Neutrophil (primary cell): Measurements from ENCODE around the gene CFAP57.

Source experiments
- H3K27ac ChIP-seq: fragments of 200-600 bp; sonication (generic); 2 replicates; pipeline ENCODE4 v1.5.1; 2016; ENCODE audit warnings: mild to moderate bottlenecking, moderate library complexity
- H3K27me3 ChIP-seq: fragments of 200-600 bp; sonication (generic); 2 replicates; pipeline ENCODE4 v1.6.0; 2016; ENCODE audit warnings: mild to moderate bottlenecking
- H3K36me3 ChIP-seq: fragments of 200-600 bp; sonication (generic); 2 replicates; pipeline ENCODE4 v1.5.1; 2017
- H3K4me1 ChIP-seq, 2 experiments: fragments of 200-600 bp in 1 of 2; sonication (generic) in 1 of 2; 1 replicate in 1 of 2; 2 replicates in 1 of 2; pipeline versions ENCODE4 v1.5.1 to v1.6.1; 2013 to 2016; ENCODE audit warnings: low read depth in 1 of 2, low read length in 1 of 2, mild to moderate bottlenecking in 1 of 2, moderate library complexity in 1 of 2; ENCODE audit not compliant: control insufficient read depth in 1 of 2, insufficient read depth in 1 of 2
- H3K4me3 ChIP-seq, 2 experiments: fragments of 200-600 bp in 1 of 2; sonication (generic) in 1 of 2; 1 replicate in 1 of 2; 2 replicates in 1 of 2; pipeline ENCODE4 v1.5.1; 2013 to 2016; ENCODE audit warnings: low read depth in 1 of 2, low read length in 1 of 2, mild to moderate bottlenecking in 1 of 2, moderate library complexity in 1 of 2
- H3K9me3 ChIP-seq: fragments of 200-600 bp; sonication (generic); 2 replicates; pipeline ENCODE4 v1.5.1; 2016
- CTCF ChIP-seq: fragments of 200-600 bp; sonication (generic); IDR thresholded peaks from 2 replicates; pipeline ENCODE4 v1.5.1; 2016; ENCODE audit warnings: antibody characterized with exemption

Gene CFAP57

GRCh38 chr1:43286115-43286514 is 114.0 kb downstream of the CFAP57 start:
- Histone ChIP-seq H3K36me3 (no peaks in the 10 kb centered on the region), H3K4me1 (no peaks in the 10 kb centered on the region), H3K27me3 (no peaks in the 10 kb centered on the region), H3K9me3 (no peaks in the 10 kb centered on the region), H3K27ac (no peak overlapping the region), H3K4me3 (no peak overlapping the region)
- no peak for TF ChIP-seq CTCF

GRCh38 chr1:43286533-43286932 is 114.4 kb downstream of the CFAP57 start:
- no peaks in the 10 kb centered on the region for H3K9me3 ChIP-seq
- H3K4me1 ChIP-seq, result no peaks in the 10 kb centered on the region
- H3K27ac ChIP-seq, result no peak overlapping the region
- no peak for TF ChIP-seq CTCF
- H3K27me3 ChIP-seq, result no peaks in the 10 kb centered on the region
- H3K36me3 ChIP-seq, result no peaks in the 10 kb centered on the region
- no peak overlapping the region for H3K4me3 ChIP-seq

GRCh38 chr1:43288058-43288784 is 116.1 kb downstream of the CFAP57 start:
- Histone ChIP-seq H3K27ac (no peak overlapping the region), H3K9me3 (no peaks in the 10 kb centered on the region), H3K36me3 (no peaks in the 10 kb centered on the region), H3K4me1 (no peaks in the 10 kb centered on the region), H3K4me3 (no peak overlapping the region), H3K27me3 (no peaks in the 10 kb centered on the region)
- TF ChIP-seq CTCF, result no peak

GRCh38 chr1:43288785-43289706 is 116.9 kb downstream of the CFAP57 start:
- Histone ChIP-seq H3K9me3 (no peaks in the 10 kb centered on the region), H3K36me3 (no peaks in the 10 kb centered on the region), H3K27ac (no peak overlapping the region), H3K4me1 (no peaks in the 10 kb centered on the region), H3K4me3 (no peak overlapping the region), H3K27me3 (no peaks in the 10 kb centered on the region)
- TF ChIP-seq CTCF, result no peak

- no peak for TF ChIP-seq CTCF
Measured at GRCh38 chr1:43292216-43292615, 120.1 kb downstream of the CFAP57 start.

More at GRCh38 chr1:43292216-43292615, 120.1 kb downstream of the CFAP57 start:
- Histone ChIP-seq H3K4me3 (no peak overlapping the region), H3K36me3 (no peaks in the 10 kb centered on the region), H3K9me3 (no peaks in the 10 kb centered on the region), H3K27ac (no peak overlapping the region), H3K27me3 (no peaks in the 10 kb centered on the region), H3K4me1 (no peaks in the 10 kb centered on the region)
